RWPE2 (cell line): ENCODE results near the gene EYA4.

Experiments
- ATAC-seq: fragments of 200-7000 bp; cut with Tn5 transposase; 3 replicates; pipeline ENCODE4 v1.9.1; 2021; ENCODE audit warnings: low read depth
- DNase-seq: peaks from one replicate; pipeline ENCODE4 v3.0.0-alpha.2; 2020; ENCODE audit warnings: low spot score
- H3K27ac ChIP-seq: fragments of 450-650 bp; 2 replicates; pipeline ENCODE4 v1.5.1; 2017; ENCODE audit warnings: mild to moderate bottlenecking; ENCODE audit not compliant: poor library complexity, severe bottlenecking
- H3K27me3 ChIP-seq: fragments of 250-450 bp; sonication (Bioruptor Pico); 2 replicates; pipeline ENCODE4 v1.5.1; 2021; ENCODE audit warnings: mild to moderate bottlenecking, moderate library complexity; ENCODE audit not compliant: insufficient read depth, poor library complexity, severe bottlenecking
- H3K36me3 ChIP-seq: fragments of 250-450 bp; sonication (Bioruptor Pico); 2 replicates; pipeline ENCODE4 v1.5.1; 2020; ENCODE audit warnings: low read depth, mild to moderate bottlenecking, moderate library complexity
- H3K4me1 ChIP-seq: fragments of 250-450 bp; sonication (Bioruptor Pico); 2 replicates; pipeline ENCODE4 v1.5.1; 2021; ENCODE audit warnings: mild to moderate bottlenecking, moderate library complexity; ENCODE audit not compliant: insufficient read depth, poor library complexity, severe bottlenecking
- H3K4me3 ChIP-seq: fragments of 250-450 bp; sonication (Bioruptor Pico); 2 replicates; pipeline ENCODE4 v1.5.1; 2021; ENCODE audit warnings: mild to moderate bottlenecking, moderate library complexity; ENCODE audit not compliant: severe bottlenecking
- H3K9me3 ChIP-seq: fragments of 250-450 bp; sonication (Bioruptor Pico); 2 replicates; pipeline ENCODE4 v1.5.1; 2021; ENCODE audit warnings: mild to moderate bottlenecking, moderate library complexity; ENCODE audit not compliant: severe bottlenecking
- CTCF ChIP-seq: fragments of 450-650 bp; IDR thresholded peaks from one replicate; pipeline ENCODE4 v1.5.1; 2017; ENCODE audit warnings: mild to moderate bottlenecking, moderate library complexity; ENCODE audit not compliant: poor library complexity, severe bottlenecking

EYA4 gene

GRCh38 chr6:133230052-133230451 lies 11.1 kb upstream of the EYA4 start:
- peaks cover under 1% of the 10 kb centered on the region for H3K4me1 ChIP-seq
- no peak overlapping the region for H3K4me3 ChIP-seq
- H3K27me3 ChIP-seq: no peaks in the 10 kb centered on the region
- no peak overlapping the region for H3K27ac ChIP-seq
- ATAC-seq (no peak), DNase-seq (no peak)
- no peaks in the 10 kb centered on the region for H3K9me3 ChIP-seq
- no peak for TF ChIP-seq CTCF
- no peaks in the 10 kb centered on the region for H3K36me3 ChIP-seq

- Histone ChIP-seq H3K36me3 (no peaks in the 10 kb centered on the region), H3K27me3 (peaks cover 7% of the 10 kb centered on the region), H3K27ac (no peak overlapping the region), H3K9me3 (no peaks in the 10 kb centered on the region), H3K4me1 (peaks cover 16% of the 10 kb centered on the region), H3K4me3 (no peak overlapping the region)
- no peak for TF ChIP-seq CTCF
- ATAC-seq: peak; percentile 73; the same call in 2 of the 3 replicates
- DNase-seq: no peak
Measured at GRCh38 chr6:133235221-133235620, 5.9 kb upstream of the EYA4 start.

GRCh38 chr6:133236932-133237331 lies 4.2 kb upstream of the EYA4 start:
- Histone ChIP-seq H3K4me3 (no peak overlapping the region), H3K27ac (peak overlapping the region; percentile 15), H3K9me3 (no peaks in the 10 kb centered on the region), H3K4me1 (peaks cover 16% of the 10 kb centered on the region), H3K36me3 (no peaks in the 10 kb centered on the region), H3K27me3 (peaks cover 20% of the 10 kb centered on the region)
- ATAC-seq (peak; percentile 39; the same call in 2 of the 3 replicates), DNase-seq (no peak)
- no peak for TF ChIP-seq CTCF

GRCh38 chr6:133240511-133241085 lies 559 bp upstream of the EYA4 start:
- Histone ChIP-seq H3K9me3 (no peaks in the 10 kb centered on the region), H3K4me1 (peaks cover 10% of the 10 kb centered on the region), H3K27me3 (peaks cover 57% of the 10 kb centered on the region), H3K36me3 (no peaks in the 10 kb centered on the region), H3K27ac (no peak overlapping the region), H3K4me3 (peak overlapping the region; percentile 44)
- ATAC-seq (no peak), DNase-seq (no peak)
- no peak for TF ChIP-seq CTCF

- peaks cover 5% of the 10 kb centered on the region for H3K4me1 ChIP-seq
- H3K36me3 ChIP-seq: no peaks in the 10 kb centered on the region
Measured at GRCh38 chr6:133241901-133242636, 912 bp downstream of the EYA4 start.

More at GRCh38 chr6:133241901-133242636, 912 bp downstream of the EYA4 start:
- DNase-seq (peak; percentile 55), ATAC-seq (peak; percentile 48)
- Histone ChIP-seq H3K9me3 (no peaks in the 10 kb centered on the region), H3K27me3 (peaks cover 57% of the 10 kb centered on the region), H3K4me3 (peak overlapping the region; percentile 44), H3K27ac (no peak overlapping the region)
- no peak for TF ChIP-seq CTCF
